ENCODE data around the gene PHACTR1.

GRCh38 chr6:13184089-13184468, 467.5 kb downstream of the PHACTR1 start:
- TF ChIP-seq CTCF (IDR thresholded peaks at IDR 0.05), result no peak
- TF ChIP-seq POLR2A (IDR thresholded peaks at IDR 0.05), result no peak
